ENCODE results near the gene RAB7A.

Gene RAB7A

DNA sequence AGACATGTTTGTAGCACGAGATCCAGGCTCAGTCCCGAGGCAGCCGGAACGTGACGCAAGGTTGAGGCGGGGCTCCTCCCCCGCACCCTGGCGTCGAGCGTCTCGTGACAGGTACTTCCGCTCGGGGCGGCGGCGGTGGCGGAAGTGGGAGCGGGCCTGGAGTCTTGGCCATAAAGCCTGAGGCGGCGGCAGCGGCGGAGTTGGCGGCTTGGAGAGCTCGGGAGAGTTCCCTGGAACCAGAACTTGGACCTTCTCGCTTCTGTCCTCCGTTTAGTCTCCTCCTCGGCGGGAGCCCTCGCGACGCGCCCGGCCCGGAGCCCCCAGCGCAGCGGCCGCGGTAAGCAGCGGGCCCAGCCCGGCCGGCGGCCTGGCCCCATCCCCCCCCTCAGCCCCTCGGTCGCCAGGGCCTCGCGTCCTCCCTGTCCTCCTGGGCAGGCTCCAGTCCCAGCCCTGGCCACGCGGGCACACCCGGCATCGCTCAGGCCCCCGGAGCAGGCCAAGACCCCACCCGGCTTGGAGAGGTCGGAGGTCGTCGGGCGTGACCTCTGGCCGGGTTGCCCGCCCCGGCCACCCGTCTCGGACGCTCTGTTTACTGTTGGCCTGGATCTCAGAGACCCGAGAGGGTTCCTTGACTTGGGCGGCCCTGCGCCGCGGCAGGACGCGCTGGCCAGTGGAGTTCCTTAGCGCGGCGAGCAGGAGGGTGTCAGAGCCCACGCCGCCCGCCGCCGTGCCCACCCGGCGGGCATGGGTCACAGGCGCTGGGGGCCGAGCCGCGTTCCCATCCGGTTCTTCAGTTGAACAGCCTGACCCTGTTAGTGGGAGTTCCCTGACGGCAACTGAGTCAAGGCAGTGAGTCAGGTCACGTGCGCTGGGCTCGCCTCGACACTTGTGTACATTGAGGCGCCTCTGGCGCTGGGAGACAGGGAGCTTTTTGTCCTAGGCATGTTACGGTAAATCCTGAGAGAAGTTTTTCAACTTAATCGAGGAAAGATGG lies at the start of gene RAB7A:
TSS of gene RAB7A (plus strand) at position 161 of the 994 bp plus-strand sequence. CDS start 69,185 bp downstream, outside the sequence.
- DNase-seq: peak; percentile 95

DNA sequence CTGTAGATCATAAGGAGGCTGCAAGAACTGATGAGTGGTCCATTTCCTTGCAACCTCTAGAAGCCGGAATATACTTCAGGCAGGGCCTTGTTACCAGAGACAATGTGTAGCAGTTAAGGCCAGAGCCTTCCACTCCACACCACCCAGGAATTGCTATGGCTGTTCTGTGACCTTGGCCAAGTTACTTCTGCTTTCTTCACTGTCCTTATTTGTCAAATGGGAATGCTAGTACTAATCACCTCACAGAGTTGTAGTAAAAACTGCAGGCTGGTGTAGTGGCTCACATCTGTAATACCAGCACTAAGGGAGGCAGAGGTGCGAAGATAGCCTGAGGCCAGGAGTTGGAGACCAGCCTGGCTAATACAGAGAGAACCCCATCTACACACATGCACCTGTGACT lies 46.6 kb upstream of the RAB7A start:
- DNase-seq: no peak

DNA sequence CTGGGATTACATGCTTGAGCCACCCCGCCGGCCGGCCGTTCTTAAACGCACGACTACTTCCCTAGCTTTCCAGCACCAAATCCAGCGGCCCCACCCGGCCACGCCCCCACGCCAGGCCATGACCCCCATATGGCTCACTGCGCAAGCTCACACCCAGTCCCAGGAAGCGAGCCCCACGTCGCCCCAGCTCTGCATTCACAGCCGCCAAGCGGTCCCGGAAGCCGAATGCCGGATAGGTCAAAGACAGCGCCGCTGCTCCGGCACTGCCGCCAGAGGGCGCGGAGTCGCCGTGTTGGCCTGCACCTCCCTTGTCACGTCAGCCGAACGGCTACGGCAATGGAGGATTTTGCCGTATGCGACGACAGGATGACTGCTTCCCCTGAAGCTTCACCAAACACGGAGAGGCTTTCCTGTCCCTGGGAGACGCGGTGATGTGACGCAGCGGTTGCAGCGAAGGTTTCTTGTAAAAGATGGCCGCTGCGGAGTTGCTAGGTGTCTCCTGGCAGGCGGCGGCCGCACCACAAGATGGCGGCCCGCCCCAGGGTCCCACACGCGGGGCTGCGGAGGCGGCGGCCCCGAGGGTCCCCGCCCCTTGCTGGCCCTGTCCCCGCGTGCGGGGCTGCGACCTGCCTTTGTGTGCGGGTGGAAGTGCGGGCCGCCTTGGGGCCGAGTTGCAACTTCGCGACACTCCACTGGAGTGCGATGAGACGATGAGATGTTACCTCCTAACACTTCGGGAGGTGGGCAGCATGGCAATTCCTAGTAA lies 45.2 kb upstream of the RAB7A start:
- DNase-seq: peak; percentile 95

DNA sequence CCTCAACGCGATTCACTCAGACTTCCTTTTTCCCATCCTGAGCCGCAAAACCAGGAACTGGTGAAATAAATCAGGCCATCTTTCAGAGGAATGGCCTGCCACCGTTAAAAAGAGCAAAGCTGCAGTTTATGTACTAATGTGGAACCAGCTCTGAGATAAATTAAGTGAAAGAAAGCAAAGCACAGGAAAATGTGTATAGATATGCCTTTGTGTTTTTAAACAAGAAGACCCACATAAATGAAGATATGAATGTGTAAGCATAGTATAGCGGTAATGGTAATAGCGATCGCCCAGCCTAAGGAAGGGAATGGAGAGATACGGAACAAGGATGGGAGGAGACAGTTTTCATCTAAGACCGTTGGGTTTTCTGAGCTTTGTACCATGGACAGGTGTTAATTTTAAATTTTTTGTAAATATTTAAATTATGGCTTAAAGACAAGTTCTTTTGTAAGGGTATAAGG lies 44.6 kb upstream of the RAB7A start:
- DNase-seq: no peak

DNA sequence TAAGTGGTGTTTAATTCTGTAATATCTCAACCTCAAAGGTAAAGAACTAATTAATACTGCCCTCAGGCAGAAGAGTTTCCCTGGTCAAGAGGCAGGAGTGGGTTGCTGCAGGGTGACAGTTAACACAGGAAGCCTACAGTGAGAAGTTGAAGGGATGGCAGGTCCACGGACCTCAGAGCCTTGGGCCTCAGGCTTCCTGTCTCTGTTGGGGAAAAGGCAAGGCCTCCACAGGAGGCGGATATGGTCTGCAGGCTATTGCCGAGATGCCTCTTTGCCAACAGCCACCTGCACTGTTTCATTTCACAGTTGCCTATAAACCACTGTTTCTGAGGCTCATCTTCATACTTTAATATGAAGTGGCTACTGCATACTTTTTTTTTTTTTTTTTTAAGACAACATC lies 42.0 kb upstream of the RAB7A start:
- DNase-seq: no peak

DNA sequence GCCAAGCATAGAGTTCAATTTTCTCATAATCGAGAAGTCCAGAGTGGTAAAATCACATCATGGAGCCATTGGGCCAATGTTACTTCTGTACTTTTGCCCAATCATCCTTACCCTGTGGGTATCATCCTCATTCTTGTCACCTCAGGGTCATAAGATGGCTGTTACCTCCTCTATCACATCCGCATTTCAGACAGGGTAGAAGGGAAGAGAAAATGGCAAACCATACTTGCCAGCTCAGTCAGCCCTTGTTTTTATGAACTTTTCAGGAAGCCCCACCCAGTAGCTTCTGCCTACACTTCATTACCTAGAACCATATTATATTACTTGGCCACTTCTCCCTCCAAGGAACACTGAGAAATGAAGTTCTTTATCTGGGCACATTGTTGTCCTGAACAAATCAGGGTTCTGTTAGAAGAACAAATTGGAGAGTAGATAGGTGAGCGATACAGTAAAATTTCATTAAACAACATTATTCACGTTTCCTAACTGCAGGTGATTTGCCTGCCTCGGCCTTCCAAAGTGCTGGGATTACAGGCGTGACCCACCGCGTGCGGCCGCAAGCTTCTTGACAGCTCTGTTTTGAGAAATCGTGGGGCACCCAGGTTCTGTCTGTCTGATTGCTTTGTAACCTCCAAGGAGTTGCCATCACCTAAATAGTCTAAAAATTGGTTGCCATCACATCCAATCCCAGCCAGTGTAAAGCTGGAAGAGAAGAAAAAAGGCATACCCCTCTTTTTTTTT lies 40.8 kb upstream of the RAB7A start:
- DNase-seq: no peak

DNA sequence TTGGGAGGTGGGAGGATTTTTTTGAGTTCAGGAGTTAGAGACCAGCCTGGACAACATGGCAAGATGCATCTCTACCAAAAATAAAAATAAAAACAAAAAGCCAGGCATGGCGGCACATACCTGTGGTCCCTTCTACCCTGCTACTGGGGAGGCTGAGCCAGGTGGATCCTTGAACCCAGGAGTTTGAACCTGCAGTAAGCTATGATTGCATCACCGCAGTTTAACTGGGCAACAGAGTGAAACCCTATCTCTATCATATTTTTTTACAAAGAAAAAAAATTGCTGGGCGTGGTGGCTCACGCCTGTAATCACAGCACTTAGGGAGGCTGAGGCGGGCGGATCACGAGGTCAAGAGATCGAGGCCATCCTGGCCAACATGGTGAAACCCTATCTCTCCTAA lies 39.5 kb upstream of the RAB7A start:
- no peak for DNase-seq

DNA sequence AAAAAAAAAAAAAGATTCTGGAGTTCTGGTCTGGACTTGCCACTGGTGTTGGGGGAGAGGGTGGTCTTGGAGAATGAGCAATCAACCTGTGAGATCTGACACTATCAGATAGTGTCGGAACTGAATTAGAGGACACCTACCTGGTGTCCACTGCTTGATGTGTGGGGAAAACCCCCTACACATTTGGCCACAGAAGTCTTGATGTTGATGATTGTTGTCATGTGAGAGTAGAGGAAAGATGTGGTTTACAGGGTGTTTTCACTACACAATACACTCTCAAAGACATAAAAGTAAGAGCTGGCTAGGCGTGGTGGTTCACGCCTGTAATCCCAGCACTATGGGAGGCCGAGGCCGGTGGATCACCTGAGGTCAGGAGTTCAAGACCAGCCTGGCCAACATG lies 36.9 kb upstream of the RAB7A start:
- no peak for DNase-seq

DNA sequence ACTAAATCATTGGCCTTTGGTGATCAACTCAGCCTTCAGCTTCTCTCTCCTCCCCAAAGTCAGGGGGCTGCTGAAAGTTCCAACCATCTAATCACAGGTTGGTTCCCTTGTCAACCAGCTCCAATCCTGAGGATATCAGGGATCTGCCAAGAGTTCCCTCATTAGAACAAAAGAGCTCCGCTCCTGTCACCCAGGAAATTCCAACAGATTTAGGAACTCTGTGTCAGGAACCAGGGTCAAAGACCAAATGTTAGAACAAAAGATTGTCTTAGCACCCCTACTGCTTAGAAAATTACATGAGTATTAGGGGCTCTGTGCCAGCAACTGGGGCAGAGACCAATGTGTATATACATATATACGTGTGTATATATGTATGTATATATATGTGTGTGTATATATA lies 32.3 kb upstream of the RAB7A start:
- no peak for DNase-seq

DNA sequence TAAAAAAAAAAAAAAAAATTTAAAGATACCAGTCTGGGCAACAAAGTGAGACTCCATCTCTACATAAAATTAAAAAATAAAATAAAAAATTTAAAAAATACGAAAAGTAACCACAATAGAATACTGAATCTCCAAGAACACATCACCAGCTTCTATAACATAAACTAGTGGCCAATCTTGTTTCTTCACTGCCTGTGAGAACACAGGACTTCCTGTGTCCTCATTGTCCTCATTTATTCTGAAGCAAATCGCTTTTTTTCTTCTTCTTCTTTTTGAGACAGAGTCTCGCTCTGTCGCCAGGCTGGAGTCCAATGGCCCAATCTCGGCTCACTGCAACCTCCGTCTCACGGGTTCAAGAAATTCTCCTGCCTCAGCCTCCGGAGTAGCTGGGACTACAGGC lies 28.6 kb upstream of the RAB7A start:
- DNase-seq: no peak

DNA sequence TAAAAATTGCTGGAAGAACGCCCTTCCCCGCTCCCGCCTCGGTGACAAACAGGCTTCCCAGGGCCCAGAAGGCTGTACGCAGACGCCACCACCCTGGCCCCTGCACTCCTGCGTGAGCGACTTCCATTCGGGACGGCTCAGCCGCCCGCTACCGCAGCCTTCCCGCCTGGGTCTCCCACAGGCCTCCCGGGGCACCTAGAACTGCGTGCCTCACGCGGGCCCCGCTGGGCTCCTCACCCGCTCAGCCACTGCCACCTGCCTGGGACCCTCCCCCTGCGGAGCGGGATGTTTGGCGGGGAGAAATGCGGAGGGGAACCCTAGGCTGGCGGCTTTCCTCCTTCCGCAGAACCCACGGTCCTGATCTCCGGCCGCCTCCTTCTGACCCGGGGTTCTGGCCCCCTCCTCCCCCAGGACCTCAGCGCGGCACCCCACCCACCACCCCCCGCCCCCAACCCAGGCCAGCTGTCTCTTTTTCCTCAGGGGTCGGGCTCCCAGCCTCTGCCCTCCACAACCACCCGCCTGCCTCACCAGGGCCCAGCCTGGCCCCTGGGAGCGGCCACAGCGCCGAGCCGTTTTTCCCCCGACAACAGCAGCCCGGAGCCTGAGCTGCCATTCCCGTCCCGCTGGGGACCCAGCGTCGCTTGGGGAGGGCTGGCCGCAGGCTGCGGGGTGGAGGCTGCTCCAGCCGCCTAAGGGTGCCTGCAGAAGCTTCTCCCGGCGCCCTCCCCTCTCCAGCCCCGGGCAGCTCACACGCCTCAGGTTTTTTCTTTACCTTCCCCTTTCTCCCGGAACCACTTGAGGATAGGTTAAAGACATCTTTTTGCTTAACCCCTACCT lies 27.6 kb upstream of the RAB7A start:
- DNase-seq: no peak

DNA sequence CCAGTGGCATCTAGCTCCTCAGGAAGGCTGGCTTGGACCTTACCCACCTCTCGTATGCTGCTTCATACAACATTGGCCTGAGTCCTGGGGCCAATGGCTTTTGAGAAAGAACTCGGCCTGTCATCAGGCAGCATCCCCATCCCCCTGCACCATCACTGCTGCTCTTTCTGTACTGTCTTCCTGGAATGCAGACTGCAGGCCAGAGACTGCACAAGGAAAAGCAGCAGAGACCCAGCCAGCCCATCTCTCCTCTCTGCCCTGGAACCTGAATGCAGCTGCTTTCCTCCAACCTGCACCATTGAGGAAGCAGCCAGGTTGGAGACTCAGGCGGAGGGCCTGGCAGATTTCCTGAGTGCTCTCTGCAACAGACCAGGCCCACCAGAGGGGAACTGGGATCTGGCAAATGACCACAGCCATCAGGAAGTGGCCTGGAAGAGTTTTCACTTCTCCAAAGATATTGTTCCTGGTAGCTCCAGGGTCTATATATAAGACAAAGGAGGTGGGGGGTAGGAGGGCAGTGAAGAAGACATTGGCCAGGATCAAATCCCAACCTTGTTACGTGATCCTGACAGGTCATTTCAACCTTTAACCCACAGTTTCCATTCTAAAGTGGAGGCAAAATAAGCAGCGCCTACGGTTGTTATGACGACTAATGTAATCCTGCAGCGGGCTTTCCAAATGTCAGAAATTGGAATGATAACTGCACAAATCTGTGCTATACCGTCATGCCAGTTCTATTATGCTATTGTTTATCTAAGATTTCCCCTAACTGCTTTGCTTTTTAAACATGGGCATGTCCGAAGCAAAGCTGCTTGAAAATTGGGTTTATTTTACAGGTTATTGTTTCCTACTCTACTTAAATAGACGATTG lies 24.4 kb upstream of the RAB7A start:
- DNase-seq: no peak

DNA sequence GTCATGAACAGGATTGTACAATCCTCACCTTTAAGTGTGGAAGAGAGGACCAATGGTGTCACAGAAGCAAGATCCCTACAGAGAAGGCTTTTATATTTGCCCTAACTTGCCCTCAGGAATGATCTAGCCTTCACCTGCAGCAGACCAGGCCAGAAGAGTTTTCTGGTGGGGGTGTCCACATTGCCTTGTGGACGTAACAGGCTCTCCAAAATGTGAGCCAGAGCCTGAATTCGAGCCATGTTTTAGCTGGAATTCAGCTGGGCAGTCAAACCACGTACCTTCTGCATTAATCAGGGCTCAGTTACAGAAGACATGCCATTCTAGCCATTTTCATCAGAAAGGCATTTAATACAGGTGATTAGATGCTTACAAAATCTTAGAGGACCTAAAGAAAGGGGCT lies 23.6 kb upstream of the RAB7A start:
- DNase-seq: no peak

DNA sequence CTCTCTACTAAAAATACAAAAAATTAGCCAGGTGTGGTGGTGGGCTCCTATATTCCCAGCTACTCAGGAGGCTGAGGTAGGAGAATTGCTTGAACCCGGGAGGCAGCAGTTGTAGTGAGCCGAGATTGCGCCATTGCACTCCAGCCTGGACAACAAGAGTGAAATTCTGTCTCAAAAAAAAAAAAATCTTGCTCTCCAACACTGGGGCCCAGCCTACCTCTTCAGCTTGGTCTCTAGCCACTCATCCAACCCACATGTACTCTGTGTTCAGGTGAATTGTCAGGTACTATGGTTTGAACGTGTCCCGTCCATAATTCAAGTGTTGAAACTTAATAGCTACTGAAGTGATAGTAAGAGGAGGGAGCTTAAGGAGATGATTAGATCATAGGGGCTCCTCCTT lies 22.4 kb upstream of the RAB7A start:
- DNase-seq: peak; percentile 32

DNA sequence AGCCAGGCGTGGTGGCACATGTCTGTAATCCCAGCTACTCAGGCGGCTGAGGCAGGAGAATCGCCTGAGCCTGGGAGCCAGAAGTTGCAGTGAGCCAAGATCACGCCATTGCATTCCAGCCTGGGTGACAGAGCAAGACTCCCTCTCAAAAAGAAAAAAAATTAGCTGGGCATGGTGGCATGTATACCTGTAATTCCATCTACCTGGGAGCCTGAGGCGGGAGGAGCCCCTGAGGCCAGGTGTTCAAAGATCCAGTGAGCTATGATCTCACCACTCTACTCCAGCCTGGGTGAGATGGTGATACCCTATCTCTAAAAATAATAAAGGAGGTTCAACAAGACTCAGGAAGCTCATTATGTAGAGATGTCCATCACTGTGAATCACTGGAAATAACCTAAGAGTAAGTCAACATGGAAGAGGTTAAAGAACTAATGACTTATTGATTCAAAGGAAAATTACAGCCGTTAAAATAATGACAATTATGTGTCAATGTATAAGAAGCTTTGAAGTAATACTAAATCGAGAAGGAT lies 19.8 kb upstream of the RAB7A start:
- no peak for DNase-seq

DNA sequence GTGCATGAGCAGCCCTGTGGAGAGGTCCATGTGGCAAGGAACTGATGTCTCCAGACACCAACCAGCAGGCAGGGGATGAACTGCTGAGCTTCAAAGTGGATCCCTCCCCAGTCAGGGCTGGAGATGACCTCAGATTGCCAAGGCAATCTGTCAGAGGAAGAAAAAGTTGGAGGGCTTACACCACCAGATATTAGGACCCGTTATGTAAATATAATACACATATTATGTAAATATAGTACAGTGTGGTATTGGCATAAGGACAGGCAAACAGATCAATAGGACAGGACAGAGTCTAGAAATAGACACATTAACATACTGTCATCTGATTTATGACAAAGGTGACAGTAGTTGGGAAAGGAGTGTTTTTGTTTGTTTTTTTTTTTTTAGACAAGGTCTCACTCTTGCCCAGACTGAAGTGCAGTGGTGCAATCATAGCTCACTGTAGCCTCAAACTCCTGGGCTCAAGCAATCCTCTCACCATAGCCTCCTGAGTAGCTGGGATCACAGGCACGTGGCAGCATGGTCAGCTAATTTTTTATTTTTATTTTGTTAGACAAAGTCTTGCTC lies 18.0 kb upstream of the RAB7A start:
- DNase-seq: no peak

DNA sequence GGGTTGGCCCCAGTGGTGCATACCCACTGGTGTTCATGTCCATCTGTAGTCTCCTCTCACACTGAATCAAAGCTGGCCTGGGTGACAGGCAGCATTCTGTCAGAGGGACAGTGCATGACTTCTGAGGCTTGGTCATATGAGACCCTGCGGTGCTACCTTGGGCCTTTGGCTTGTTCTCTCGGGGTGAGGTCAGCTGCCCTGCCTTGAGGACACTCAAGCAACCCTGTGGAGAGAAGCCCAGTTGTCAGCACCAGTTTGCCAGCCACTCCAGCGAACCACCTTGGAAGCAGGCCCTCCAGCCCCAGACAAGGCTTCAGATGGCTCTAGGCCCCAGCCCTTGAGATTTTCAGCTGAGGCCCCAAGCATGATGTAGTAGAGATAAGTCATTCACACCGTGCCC lies 16.9 kb upstream of the RAB7A start:
- no peak for DNase-seq

DNA sequence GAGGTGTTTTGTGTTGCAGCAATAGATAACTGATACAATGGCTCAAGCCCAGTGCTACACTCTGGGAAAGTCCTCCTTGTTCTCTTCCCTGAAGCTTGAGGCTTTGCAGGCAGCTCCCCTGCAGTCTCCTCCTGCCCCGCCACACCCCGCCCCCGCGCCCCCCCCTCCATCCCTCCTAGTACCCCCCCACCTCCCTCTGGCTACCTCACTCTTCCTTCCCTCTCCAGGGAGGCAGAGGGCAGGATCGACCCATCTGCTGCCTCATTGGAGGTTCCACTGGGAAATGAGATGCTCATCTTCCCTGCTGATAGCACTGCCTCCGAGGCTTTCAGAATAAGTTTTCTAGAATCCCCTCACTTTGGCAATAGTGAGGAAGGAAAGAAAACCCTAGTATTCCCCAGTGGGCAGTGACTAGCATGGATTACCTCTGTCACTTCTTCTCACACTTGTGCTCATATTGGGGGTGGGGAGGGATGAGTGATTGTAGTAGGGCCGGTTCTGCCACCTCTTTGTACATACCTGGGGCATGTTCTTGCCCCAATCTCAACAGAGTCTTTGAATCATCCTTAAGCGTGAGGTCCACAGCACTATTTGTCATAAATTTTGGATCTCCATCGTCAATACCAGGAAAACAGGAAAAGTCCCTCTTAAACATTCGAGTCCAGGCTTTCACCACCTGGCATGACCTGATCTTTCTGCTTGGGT lies 16.3 kb upstream of the RAB7A start:
- DNase-seq: no peak

DNA sequence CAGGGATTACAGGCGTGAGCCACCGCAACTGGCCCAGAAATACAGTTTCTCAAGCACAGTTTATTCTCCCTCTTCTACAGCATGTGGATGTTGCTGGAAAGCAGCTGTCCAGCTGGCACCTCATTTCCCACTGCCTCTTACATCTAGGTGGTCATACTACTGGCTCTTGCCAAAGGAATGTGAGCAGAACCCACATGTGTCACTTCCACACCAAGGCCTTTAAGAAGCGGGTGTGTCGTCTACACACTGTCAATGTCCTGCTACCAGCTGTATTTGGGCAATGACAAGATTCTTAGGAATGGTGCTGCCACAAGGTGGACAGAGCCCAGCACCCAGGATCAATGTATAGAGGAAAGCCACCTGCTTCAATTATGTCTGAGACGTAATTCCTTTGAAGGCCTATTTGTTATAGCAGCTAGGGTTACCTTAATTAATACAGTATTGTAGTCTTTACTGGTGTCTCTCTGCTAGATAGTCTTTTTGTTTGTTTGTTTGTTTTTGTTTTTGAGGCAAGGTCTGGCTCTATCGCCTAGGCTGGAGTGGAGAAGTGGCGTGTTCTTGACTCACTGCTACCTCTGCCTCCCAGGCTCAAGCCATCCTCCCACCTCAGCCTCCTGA lies 15.1 kb upstream of the RAB7A start:
- no peak for DNase-seq

Measured in NCI-H2029 (cell line).